T47D (cell line): ENCODE data around the gene RPS29.

Source experiments
- DNase-seq, 2 experiments: peaks; one replicate each; pipeline versions ENCODE4 v3.0.0 to v3.0.0-alpha.2; 2011 to 2012; ENCODE audit warnings: low read depth in 1 of 2, low spot score in 1 of 2
- JUND ChIP-seq: IDR thresholded peaks from 2 replicates; pipeline ENCODE4 v1.6.1; 2012; ENCODE audit warnings: low read depth
- in situ Hi-C: cut with HindIII; loops from 2 replicates; pipeline ENCODE4 v1.10.0; 2016; ENCODE audit warnings: low sequenced_read_pairs, low pct_unique_long_range_greater_than_20kb

The RPS29 gene

DNA sequence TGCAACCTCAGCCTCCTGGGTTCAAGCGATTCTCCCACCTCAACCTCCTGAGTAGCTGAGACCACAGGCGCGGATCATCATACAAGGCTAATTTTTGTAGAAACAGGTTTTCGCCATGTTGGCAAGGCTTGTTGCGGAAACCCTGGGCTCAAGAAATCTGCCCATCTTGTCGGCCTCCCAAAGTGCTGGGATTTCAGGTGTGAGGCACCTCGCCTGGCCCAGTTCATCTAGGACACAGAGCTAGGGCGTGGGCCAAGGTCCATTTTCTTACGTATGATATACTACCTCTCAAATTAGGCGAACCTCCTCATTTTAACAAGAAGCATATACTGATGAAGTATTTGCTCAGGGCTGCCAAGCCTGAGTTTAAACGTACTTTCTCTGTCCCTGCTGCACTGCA is 2.1 kb downstream of the RPS29 start:
- no peak for DNase-seq
- in situ Hi-C loops, result no loop called here
- TF ChIP-seq JUND, result no peak

DNA sequence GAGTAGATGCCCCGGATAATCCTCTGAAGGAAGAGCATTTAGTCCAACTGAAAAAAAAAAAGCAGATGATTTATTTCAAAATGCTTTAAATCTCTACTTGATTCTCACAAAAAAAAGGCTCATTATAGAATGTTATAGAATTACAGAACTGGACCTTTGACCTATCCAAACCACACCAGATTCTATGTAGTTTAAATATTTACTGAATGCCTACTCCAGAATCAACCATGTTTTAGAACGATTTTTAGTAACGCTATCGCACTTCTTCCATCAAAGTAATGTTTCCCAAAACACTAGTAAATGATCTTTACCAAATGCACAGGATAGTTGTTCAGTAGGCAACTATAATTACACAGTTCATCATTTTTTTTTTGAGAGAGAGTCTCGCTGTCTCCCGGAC is 2.6 kb downstream of the RPS29 start:
- DNase-seq, result no peak
- no peak for TF ChIP-seq JUND
- in situ Hi-C loops, result no loop called here

DNA sequence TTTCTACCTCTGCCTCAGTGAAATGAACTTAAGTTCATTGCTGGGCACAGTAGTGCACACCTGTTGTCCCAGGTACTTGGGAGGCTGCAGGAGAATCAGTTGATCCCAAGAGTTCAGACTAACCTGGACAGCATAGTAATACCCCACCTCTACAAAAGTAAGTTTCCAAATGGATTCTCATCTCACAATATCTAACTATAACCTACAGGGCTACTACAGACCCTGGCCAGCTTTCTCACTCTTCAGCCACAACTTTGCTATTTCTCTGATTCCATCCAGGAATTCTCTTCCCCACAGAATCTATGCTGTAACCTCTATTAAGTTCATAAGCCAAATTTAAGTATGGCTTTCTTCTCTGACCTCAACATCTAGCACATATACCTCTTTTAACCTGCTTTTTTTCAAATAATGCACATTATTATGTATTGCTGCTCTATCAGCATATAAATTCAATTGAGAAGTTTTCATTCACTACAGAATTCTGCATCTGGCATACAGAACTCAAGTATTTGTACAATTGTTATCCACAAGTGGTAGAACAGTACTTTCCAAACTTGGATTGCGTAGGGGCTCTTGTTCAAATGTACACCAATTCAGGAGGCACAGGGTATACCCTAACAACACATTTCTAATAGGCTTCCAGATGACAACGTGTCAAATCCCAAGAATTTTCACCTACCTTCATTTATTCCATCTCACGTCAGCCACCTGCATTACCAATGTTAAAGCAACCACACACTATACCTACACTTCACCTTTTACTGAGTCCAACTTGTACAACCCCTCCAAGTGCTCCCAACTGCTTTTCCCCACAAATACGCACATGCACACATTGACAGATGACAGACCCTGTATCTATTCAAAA is 3.8 kb downstream of the RPS29 start:
- in situ Hi-C loops, result no loop called here
- no peak for DNase-seq
- peak; percentile 27; the same call in 1 of the 2 replicates for TF ChIP-seq JUND

DNA sequence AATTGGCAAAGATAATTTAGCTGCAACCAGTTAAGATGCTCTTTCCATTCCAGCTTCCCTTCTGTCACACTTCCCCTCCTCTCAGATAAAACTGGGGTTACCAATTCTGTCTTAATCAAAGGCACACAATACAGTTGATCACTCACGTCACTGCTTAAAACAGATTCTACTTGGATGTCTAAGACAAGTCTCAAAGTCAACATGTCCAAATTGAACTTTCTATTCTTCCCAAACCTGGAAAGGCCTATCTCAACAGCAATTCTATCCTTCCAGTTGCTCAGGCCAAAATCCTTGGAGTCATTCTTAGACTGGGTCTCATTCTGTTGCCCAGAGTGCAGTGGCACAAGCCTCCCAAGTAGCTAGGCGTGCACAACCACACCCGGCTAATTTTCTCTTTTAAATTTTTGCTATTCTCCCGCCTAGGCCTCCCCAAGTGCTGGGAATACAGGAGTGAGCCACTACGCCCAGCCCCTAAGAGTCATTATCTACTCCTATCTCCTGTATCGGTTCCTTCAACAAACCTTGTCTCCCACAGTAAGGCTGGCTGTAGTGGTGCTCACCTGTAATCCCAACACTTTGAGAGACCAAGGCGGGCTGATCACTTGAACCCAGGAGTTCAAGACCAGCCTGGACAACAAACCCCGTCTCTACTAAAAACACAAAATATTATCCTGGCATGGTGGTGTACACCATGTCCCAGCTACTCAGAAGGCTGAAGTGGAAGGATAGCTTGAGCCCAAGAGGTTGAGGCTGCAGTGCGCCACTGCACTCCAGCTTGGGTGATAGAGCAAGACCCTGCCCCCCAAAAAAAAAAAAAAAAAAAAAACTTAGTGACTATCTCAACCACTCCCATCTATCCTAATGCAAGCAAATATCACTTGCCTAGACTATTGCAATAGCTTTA is 4.7 kb downstream of the RPS29 start:
- no peak for TF ChIP-seq JUND
- in situ Hi-C loops, result no loop called here
- DNase-seq, result no peak

DNA sequence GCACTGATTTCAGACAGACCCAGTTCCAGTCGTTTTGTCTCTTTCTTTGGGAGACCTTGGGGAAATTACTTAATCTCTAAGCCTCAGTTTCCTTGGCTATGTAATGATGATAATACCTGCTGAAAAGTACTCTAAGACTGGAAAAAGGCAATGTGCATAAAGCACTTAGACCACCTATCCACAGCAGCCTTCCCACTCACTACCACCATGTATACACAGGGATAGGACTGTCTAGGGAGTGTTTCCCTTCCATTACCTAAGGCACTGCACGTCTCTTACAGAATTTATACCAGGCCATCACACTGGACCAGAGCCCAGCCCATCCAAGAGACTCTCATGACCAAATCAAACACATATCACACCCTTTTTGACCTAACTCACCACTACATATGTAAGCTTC is 6.3 kb downstream of the RPS29 start:
- in situ Hi-C loops, result no loop called here
- no peak for TF ChIP-seq JUND
- DNase-seq, result no peak

DNA sequence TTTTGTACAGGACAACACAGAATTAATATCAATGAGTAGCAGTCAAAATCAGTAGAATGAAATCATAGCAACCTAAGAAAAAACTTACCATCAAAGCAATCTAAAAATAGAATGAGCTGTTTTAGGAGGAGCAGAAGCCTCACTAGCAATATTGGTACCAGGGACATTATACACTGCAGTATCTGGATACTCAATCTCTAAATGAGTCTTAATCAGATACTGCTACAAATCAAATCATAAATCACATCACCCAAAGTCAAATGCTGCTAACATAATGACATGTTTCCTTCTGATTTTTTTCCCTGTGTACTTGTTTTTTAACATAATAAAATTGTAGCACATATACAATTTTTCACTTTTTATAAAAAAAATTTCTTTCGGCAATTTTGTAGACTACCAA is 8.0 kb downstream of the RPS29 start:
- DNase-seq, result no peak
- TF ChIP-seq JUND, result no peak
- in situ Hi-C loops, result no loop called here

DNA sequence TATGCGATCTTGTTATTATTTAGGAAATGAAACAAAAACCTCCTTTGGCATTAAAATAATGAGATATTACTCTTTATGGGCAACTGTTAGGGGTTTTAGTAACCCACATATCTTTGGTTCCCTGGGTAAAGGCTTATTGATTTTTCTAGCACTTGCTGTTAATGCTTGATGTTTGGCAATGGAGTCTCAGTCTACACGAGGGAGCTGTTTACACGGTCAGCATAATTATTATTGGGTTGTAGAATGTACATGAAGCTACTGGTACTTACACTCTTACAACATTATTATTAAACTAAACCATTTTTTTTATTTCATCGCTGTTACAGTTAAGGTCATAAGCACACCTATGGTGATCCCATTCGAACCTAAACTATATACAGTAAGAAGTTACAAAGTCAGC is 12.1 kb downstream of the RPS29 start:
- TF ChIP-seq JUND, result no peak
- no peak for DNase-seq
- in situ Hi-C loops, result no loop called here

DNA sequence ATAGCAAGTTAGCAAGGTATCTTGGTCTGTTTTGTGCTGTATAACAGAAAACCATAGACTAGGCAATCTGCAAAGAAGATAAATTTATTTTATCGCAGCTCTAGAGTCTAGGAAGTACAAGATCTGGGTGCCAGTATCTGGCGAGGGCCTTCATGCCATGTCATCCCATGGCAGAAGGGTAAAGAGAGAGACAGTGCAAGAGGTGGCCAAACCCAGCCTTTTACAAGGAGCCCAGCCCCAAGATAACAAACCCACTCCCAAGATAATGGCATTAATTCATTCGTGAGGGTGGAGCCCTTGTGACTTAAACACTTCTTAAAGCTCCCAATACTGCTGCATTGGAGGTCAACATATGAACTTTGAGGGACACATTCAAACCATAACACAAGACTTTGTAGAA is 16.9 kb downstream of the RPS29 start:
- no peak for DNase-seq
- no peak for TF ChIP-seq JUND
- in situ Hi-C loops, result no loop called here

DNA sequence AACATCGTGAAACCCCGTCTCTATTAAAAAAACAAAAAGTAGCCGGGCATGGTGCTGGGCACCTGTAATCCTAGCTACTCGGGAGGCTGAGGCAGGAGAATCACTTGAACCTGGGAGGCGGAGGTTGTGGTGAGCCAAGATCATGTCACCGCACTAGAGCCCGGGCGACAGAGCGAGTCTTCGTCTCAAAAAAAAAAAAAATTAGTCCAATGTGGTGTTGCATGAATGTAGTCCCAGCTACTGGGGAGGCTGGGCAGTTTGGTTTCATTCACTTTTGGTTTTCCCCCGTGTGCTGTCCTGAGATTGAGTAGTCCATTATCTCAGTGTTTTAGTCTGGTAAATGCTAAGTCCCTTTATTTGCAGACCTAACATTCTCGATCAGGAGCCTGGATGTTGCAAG is 19.5 kb downstream of the RPS29 start:
- no peak for DNase-seq
- no peak for TF ChIP-seq JUND
- in situ Hi-C loops, result no loop called here

DNA sequence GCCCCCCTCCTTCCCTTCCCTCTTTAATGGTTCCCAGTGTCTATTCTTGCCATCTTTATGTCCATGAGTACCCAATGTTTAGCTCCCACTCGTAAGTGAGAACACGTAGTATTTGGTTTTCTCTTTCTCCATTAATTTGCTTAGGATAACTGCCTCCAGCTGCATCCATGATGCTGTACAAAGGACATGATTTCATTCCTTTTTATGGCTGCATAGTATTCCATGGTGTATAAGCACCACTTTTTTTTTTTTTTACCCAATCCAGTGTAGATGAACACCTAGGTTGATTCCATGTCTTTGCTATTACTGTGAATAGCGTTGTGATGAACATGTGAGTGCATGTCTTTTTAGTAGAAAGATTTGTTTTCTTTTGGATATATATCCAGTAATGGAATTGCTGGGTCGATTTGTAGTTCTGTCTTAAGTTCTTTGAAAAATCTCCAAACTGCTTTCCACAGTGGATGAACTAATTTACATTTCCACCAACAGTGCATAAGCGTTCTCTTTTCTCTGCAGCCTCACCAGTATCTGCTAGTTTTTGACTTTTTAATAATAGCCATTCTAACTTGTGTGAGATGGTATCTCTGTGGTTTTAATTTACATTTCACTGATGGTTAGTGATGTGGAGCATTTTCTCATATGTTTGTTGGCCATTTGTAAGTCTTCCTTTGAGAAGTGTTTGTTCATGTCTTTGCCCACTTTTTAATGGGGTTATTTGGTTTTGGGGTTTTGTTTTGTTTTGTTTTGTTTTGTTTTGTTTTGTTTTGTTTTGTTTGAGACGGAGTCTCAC is 26.0 kb downstream of the RPS29 start:
- in situ Hi-C loops, result no loop called here
- DNase-seq, result no peak
- no peak for TF ChIP-seq JUND

DNA sequence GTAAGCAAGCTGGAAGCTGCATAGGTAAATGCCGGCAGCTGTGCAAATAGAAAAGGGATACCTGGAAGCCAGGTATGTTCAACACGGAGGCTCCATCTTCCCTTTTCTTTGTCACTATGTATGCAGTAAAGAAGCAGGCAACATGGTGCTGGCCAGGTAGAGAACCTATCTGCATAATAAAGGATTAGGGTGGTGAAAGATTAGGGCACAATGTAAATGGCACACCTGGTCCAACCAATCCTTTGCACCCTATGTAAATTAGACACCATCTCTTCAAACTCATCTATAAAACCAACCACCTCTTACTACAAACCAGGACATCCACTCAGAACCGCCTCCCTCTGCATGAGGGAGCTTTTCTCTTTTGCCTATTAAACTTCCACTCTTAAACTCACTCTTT is 32.3 kb downstream of the RPS29 start:
- in situ Hi-C loops, result no loop called here
- no peak for TF ChIP-seq JUND
- peak in 1 of 2 experiments; percentile 70 for DNase-seq

DNA sequence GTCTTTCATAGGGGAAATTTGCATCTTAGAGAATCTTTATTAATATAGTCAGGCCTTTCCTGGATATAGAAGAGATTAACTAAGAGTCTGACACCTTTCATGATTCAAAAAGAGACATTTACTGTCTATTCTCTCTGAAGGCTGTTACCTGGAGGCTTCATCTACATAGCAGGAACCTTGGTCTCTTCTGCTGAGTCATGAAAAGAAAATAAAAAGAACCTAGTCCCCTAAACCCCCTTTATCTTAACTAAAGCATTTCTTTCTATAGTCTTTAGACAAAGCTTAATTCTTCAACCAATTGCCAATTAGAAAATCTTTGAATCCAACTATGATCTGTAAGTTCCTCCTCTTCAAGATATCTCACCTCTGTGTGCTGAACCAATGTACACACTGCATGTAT is 33.1 kb downstream of the RPS29 start:
- TF ChIP-seq JUND, result no peak
- in situ Hi-C loops, result no loop called here
- no peak for DNase-seq
